ENCODE measurements around the gene SMTNL2.
"Not testable (repeated sequence)": the region's sequence is repeated elsewhere in the genome, so short reads cannot be mapped to it uniquely, and the experiment has no call there.

- not testable (repeated sequence) for TF ChIP-seq POLR2AphosphoS5 (IDR thresholded peaks at IDR 0.05; ENCODE audit: control insufficient read depth, insufficient read depth, low read depth, low read length); MIER1 (IDR thresholded peaks at IDR 0.05; ENCODE audit: low read depth); HDAC6 (IDR thresholded peaks at IDR 0.05; ENCODE audit: low read depth, low read length); CEBPB (tag; IDR thresholded peaks at IDR 0.05); NBN (IDR thresholded peaks at IDR 0.05; ENCODE audit: low read depth); ARID2 (IDR thresholded peaks at IDR 0.05); NR3C1 (CRISPR knock-in tag; IDR thresholded peaks at IDR 0.05); SP1 (CRISPR knock-in tag; IDR thresholded peaks at IDR 0.05); BRF2 (IDR thresholded peaks at IDR 0.05; ENCODE audit: borderline replicate concordance, insufficient read depth, insufficient read length)
- TF ChIP-seq, protein P1, sequence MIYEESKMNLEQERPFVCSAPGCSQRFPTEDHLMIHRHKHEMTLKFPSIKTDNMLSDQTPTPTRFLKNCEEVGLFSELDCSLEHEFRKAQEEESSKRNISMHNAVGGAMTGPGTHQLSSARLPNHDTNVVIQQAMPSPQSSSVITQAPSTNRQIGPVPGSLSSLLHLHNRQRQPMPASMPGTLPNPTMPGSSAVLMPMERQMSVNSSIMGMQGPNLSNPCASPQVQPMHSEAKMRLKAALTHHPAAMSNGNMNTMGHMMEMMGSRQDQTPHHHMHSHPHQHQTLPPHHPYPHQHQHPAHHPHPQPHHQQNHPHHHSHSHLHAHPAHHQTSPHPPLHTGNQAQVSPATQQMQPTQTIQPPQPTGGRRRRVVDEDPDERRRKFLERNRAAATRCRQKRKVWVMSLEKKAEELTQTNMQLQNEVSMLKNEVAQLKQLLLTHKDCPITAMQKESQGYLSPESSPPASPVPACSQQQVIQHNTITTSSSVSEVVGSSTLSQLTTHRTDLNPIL (CRISPR knock-in tag; IDR thresholded peaks at IDR 0.05): not testable (repeated sequence)
- TF ChIP-seq, protein P2, sequence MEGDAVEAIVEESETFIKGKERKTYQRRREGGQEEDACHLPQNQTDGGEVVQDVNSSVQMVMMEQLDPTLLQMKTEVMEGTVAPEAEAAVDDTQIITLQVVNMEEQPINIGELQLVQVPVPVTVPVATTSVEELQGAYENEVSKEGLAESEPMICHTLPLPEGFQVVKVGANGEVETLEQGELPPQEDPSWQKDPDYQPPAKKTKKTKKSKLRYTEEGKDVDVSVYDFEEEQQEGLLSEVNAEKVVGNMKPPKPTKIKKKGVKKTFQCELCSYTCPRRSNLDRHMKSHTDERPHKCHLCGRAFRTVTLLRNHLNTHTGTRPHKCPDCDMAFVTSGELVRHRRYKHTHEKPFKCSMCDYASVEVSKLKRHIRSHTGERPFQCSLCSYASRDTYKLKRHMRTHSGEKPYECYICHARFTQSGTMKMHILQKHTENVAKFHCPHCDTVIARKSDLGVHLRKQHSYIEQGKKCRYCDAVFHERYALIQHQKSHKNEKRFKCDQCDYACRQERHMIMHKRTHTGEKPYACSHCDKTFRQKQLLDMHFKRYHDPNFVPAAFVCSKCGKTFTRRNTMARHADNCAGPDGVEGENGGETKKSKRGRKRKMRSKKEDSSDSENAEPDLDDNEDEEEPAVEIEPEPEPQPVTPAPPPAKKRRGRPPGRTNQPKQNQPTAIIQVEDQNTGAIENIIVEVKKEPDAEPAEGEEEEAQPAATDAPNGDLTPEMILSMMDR (IDR thresholded peaks at IDR 0.05 in 2 of 3, conservative IDR thresholded peaks at IDR 0.05 in 1 of 3; ENCODE audit: insufficient read depth in 2 of 3, low read depth in 1 of 3, low read length in 3 of 3): peak in 2 of 3 experiments; percentile 37 to 42; a peak in 4 of 6 replicates
Measured at GRCh38 chr17:4639301-4640059, 55.2 kb downstream of the SMTNL2 start.
